Right lobe of liver (tissue), 4 donors: ENCODE measurements around the gene EFNB2.

Source experiments
- POLR2A ChIP-seq: fragments of 450-650 bp; IDR thresholded peaks from one replicate; pipeline ENCODE4 v1.6.1; 2017; ENCODE audit warnings: antibody characterized with exemption, mild to moderate bottlenecking
- TF ChIP-seq, protein P1 (sequence below), 4 donors: fragments of 200-600 bp in 3 of 4; fragments of 450-650 bp in 1 of 4; IDR thresholded peaks; one replicate each; pipeline versions ENCODE4 v1.5.1 to v1.8.0; 2016 to 2022; ENCODE audit warnings: antibody characterized with exemption in 4 of 4, mild to moderate bottlenecking in 2 of 4
- donor health status: DM: no; HTN: no; CAD: no.
- donor health status: DM: no; HTN: no; CAD: no.
- donor health status: DM: no; HTN: yes; CAD: no.

DNA sequence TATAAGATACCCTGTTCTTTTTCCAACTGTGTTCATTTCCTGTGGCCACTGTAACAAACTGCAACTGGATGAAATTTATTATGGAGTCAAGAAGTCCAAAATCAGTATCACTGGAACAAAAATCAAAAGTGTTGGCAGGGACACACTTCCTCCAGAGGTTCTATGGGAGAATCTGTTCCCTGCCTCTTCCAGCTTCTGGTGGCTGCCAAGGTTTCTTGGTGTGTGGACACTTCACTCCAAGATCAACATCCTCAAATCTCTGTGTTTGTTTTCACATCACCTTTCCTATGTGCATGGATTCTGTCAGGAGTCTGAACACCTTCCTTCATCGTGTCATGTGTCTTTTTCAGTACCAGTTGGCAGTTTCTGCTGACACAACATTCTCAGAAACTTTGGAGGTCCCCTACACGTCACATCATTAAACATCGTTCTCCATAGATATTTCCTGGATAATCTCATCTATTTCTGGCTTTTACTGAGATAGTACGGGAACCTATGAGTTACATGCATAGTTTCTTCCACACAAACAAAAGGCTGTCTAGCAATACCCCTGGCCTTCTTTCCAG, 15.2 kb upstream of the EFNB2 start:
- no peak for TF ChIP-seq POLR2A
- TF ChIP-seq, protein P1, sequence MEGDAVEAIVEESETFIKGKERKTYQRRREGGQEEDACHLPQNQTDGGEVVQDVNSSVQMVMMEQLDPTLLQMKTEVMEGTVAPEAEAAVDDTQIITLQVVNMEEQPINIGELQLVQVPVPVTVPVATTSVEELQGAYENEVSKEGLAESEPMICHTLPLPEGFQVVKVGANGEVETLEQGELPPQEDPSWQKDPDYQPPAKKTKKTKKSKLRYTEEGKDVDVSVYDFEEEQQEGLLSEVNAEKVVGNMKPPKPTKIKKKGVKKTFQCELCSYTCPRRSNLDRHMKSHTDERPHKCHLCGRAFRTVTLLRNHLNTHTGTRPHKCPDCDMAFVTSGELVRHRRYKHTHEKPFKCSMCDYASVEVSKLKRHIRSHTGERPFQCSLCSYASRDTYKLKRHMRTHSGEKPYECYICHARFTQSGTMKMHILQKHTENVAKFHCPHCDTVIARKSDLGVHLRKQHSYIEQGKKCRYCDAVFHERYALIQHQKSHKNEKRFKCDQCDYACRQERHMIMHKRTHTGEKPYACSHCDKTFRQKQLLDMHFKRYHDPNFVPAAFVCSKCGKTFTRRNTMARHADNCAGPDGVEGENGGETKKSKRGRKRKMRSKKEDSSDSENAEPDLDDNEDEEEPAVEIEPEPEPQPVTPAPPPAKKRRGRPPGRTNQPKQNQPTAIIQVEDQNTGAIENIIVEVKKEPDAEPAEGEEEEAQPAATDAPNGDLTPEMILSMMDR (IDR thresholded peaks at IDR 0.05) = no peak
